Measurements from ENCODE around the gene ACIN1. TPM values are rescaled to one million over a fixed set of nuclear protein-coding genes. Genes with fewer than 3 reads are reported as not detected.
"Not testable (repeated sequence)": the region's sequence is repeated elsewhere in the genome, so short reads cannot be mapped to it uniquely, and the experiment has no call there.

Gene ACIN1
- total and polyA plus RNA-seq, 9 donors, result 72.5 to 157 (median 131) TPM

- peaks cover 12% of the 10 kb centered on the region for H3K27me3 ChIP-seq (ENCODE audit: control insufficient read depth, insufficient read depth, low read length)
- no peaks in the 10 kb centered on the region for H3K9me3 ChIP-seq (replicated peaks; ENCODE audit: control insufficient read depth, low read depth, low read length)
- no peak overlapping the region for H3K4me3 ChIP-seq (ENCODE audit: low read length)
- 74% methylated on average over 4 of the region's 10 CpGs for WGBS (ENCODE audit: insufficient coverage)
- no peak overlapping the region for H3K27ac ChIP-seq (ENCODE audit: low read length)
- H3K4me1 ChIP-seq (ENCODE audit: control insufficient read depth, insufficient read depth, low read length), result peaks cover 17% of the 10 kb centered on the region
- H3K36me3 ChIP-seq (ENCODE audit: control insufficient read depth, insufficient read depth, low read length), result no peaks in the 10 kb centered on the region
- DNase-seq, result no peak
Observed at GRCh38 chr14:23115039-23115731, 20.2 kb upstream of the ACIN1 start.

- WGBS (ENCODE audit: insufficient coverage), result no CpG with 5 or more reads among the region's 4 CpGs
- no peak overlapping the region for H3K27ac ChIP-seq (ENCODE audit: low read length)
- H3K4me3 ChIP-seq (ENCODE audit: low read length), result no peak overlapping the region
- H3K4me1 ChIP-seq (ENCODE audit: control insufficient read depth, insufficient read depth, low read length), result peaks cover 15% of the 10 kb centered on the region
- no peaks in the 10 kb centered on the region for H3K36me3 ChIP-seq (ENCODE audit: control insufficient read depth, insufficient read depth, low read length)
- DNase-seq, result no peak
- H3K9me3 ChIP-seq (replicated peaks; ENCODE audit: control insufficient read depth, low read depth, low read length), result no peaks in the 10 kb centered on the region
- H3K27me3 ChIP-seq (ENCODE audit: control insufficient read depth, insufficient read depth, low read length), result peaks cover 13% of the 10 kb centered on the region
Observed at GRCh38 chr14:23114669-23115038, 19.7 kb upstream of the ACIN1 start.

- 46% methylated on average over 4 of the region's 5 CpGs for WGBS (ENCODE audit: insufficient coverage)
- Histone ChIP-seq H3K27me3 (ENCODE audit: control insufficient read depth, insufficient read depth, low read length) (peaks cover 15% of the 10 kb centered on the region), H3K27ac (ENCODE audit: low read length) (no peak overlapping the region), H3K4me1 (ENCODE audit: control insufficient read depth, insufficient read depth, low read length) (peaks cover 15% of the 10 kb centered on the region), H3K36me3 (ENCODE audit: control insufficient read depth, insufficient read depth, low read length) (no peaks in the 10 kb centered on the region), H3K9me3 (replicated peaks; ENCODE audit: control insufficient read depth, low read depth, low read length) (no peaks in the 10 kb centered on the region), H3K4me3 (ENCODE audit: low read length) (no peak overlapping the region)
- no peak for DNase-seq
Observed at GRCh38 chr14:23114120-23114458, 19.2 kb upstream of the ACIN1 start.

- WGBS (ENCODE audit: insufficient coverage), result 46% methylated on average over 2 of the region's 10 CpGs
- no peak overlapping the region for H3K4me3 ChIP-seq (ENCODE audit: low read length)
- H3K27ac ChIP-seq (ENCODE audit: low read length), result no peak overlapping the region
- peak; percentile 67 for DNase-seq
- H3K9me3 ChIP-seq (replicated peaks; ENCODE audit: control insufficient read depth, low read depth, low read length), result no peaks in the 10 kb centered on the region
- peaks cover 15% of the 10 kb centered on the region for H3K4me1 ChIP-seq (ENCODE audit: control insufficient read depth, insufficient read depth, low read length)
- no peaks in the 10 kb centered on the region for H3K36me3 ChIP-seq (ENCODE audit: control insufficient read depth, insufficient read depth, low read length)
- H3K27me3 ChIP-seq (ENCODE audit: control insufficient read depth, insufficient read depth, low read length), result peaks cover 17% of the 10 kb centered on the region
Observed at GRCh38 chr14:23113431-23114119, 18.6 kb upstream of the ACIN1 start.

- Histone ChIP-seq H3K9me3 (replicated peaks; ENCODE audit: control insufficient read depth, low read depth, low read length) (no peaks in the 10 kb centered on the region), H3K4me3 (ENCODE audit: low read length) (no peak overlapping the region), H3K4me1 (ENCODE audit: control insufficient read depth, insufficient read depth, low read length) (peaks cover 15% of the 10 kb centered on the region), H3K27me3 (ENCODE audit: control insufficient read depth, insufficient read depth, low read length) (peaks cover 17% of the 10 kb centered on the region), H3K36me3 (ENCODE audit: control insufficient read depth, insufficient read depth, low read length) (no peaks in the 10 kb centered on the region), H3K27ac (ENCODE audit: low read length) (no peak overlapping the region)
- 27% methylated on average over 6 of the region's 12 CpGs for WGBS (ENCODE audit: insufficient coverage)
- no peak for DNase-seq
Observed at GRCh38 chr14:23112359-23113178, 17.6 kb upstream of the ACIN1 start.

- H3K36me3 ChIP-seq (ENCODE audit: control insufficient read depth, insufficient read depth, low read length), result no peaks in the 10 kb centered on the region
- no peak overlapping the region for H3K4me3 ChIP-seq (ENCODE audit: low read length)
- DNase-seq, result no peak
- H3K27me3 ChIP-seq (ENCODE audit: control insufficient read depth, insufficient read depth, low read length), result peaks cover 17% of the 10 kb centered on the region
- H3K9me3 ChIP-seq (replicated peaks; ENCODE audit: control insufficient read depth, low read depth, low read length), result no peaks in the 10 kb centered on the region
- peaks cover 15% of the 10 kb centered on the region for H3K4me1 ChIP-seq (ENCODE audit: control insufficient read depth, insufficient read depth, low read length)
- WGBS (ENCODE audit: insufficient coverage), result 78% methylated on average over 3 of the region's 5 CpGs
- H3K27ac ChIP-seq (ENCODE audit: low read length), result no peak overlapping the region
Observed at GRCh38 chr14:23110579-23111365, 15.8 kb upstream of the ACIN1 start.

GRCh38 chr14:23109769-23110168 is 14.8 kb upstream of the ACIN1 start:
- Histone ChIP-seq H3K36me3 (ENCODE audit: control insufficient read depth, insufficient read depth, low read length) (no peaks in the 10 kb centered on the region), H3K27me3 (ENCODE audit: control insufficient read depth, insufficient read depth, low read length) (peaks cover 19% of the 10 kb centered on the region), H3K4me1 (ENCODE audit: control insufficient read depth, insufficient read depth, low read length) (peaks cover 15% of the 10 kb centered on the region), H3K9me3 (replicated peaks; ENCODE audit: control insufficient read depth, low read depth, low read length) (no peaks in the 10 kb centered on the region), H3K27ac (ENCODE audit: low read length) (no peak overlapping the region), H3K4me3 (ENCODE audit: low read length) (no peak overlapping the region)
- WGBS (ENCODE audit: insufficient coverage), result no CpG with 5 or more reads among the region's 1 CpG
- DNase-seq, result no peak

GRCh38 chr14:23108169-23108568 is 13.2 kb upstream of the ACIN1 start:
- DNase-seq, result not testable (repeated sequence)
- 97% methylated on average over 3 of the region's 24 CpGs for WGBS (ENCODE audit: insufficient coverage)

GRCh38 chr14:23107620-23108019 is 12.7 kb upstream of the ACIN1 start:
- not testable (repeated sequence) for DNase-seq; H3K9me3 ChIP-seq (replicated peaks; ENCODE audit: control insufficient read depth, low read depth, low read length)
- WGBS (ENCODE audit: insufficient coverage), result no CpG with 5 or more reads among the region's 5 CpGs

More at GRCh38 chr14:23108169-23108568, 13.2 kb upstream of the ACIN1 start:
- not testable (repeated sequence) for H3K36me3 ChIP-seq (ENCODE audit: control insufficient read depth, insufficient read depth, low read length); H3K4me1 ChIP-seq (ENCODE audit: control insufficient read depth, insufficient read depth, low read length); H3K27ac ChIP-seq (ENCODE audit: low read length); H3K4me3 ChIP-seq (ENCODE audit: low read length); H3K9me3 ChIP-seq (replicated peaks; ENCODE audit: control insufficient read depth, low read depth, low read length)
- peaks cover 22% of the 10 kb centered on the region for H3K27me3 ChIP-seq (ENCODE audit: control insufficient read depth, insufficient read depth, low read length)

GRCh38 chr14:23106747-23107045 is 11.8 kb upstream of the ACIN1 start:
- no peaks in the 10 kb centered on the region for H3K9me3 ChIP-seq (replicated peaks; ENCODE audit: control insufficient read depth, low read depth, low read length)
- no peaks in the 10 kb centered on the region for H3K36me3 ChIP-seq (ENCODE audit: control insufficient read depth, insufficient read depth, low read length)
- peaks cover 4% of the 10 kb centered on the region for H3K4me1 ChIP-seq (ENCODE audit: control insufficient read depth, insufficient read depth, low read length)
- no peak for DNase-seq
- peaks cover 19% of the 10 kb centered on the region for H3K27me3 ChIP-seq (ENCODE audit: control insufficient read depth, insufficient read depth, low read length)
- H3K4me3 ChIP-seq (ENCODE audit: low read length), result no peak overlapping the region
- no peak overlapping the region for H3K27ac ChIP-seq (ENCODE audit: low read length)

More at GRCh38 chr14:23107620-23108019, 12.7 kb upstream of the ACIN1 start:
- not testable (repeated sequence) for H3K27ac ChIP-seq (ENCODE audit: low read length); H3K4me1 ChIP-seq (ENCODE audit: control insufficient read depth, insufficient read depth, low read length); H3K4me3 ChIP-seq (ENCODE audit: low read length); H3K36me3 ChIP-seq (ENCODE audit: control insufficient read depth, insufficient read depth, low read length)
- peaks cover 19% of the 10 kb centered on the region for H3K27me3 ChIP-seq (ENCODE audit: control insufficient read depth, insufficient read depth, low read length)

Data from muscle of leg (tissue), 11 donors.